LNCAP (cell line): ENCODE measurements around the gene RAPGEF4.

Experiments used
- CTCF ChIP-seq: fragments of 450-650 bp; IDR thresholded peaks from 2 replicates; pipeline ENCODE4 v1.5.1; 2017; ENCODE audit warnings: mild to moderate bottlenecking

Gene RAPGEF4

GRCh38 chr2:172877826-172878225 lies 142.2 kb downstream of the RAPGEF4 start:
- no peak for TF ChIP-seq CTCF

- TF ChIP-seq CTCF = no peak
These were observed 142.6 kb downstream of the RAPGEF4 start for GRCh38 chr2:172878260-172878659.

- no peak for TF ChIP-seq CTCF
These were observed 148.7 kb downstream of the RAPGEF4 start for GRCh38 chr2:172884336-172884735.

GRCh38 chr2:172885996-172886395 lies 150.4 kb downstream of the RAPGEF4 start:
- no peak for TF ChIP-seq CTCF

GRCh38 chr2:172887280-172887679 lies 151.6 kb downstream of the RAPGEF4 start:
- no peak for TF ChIP-seq CTCF

- no peak for TF ChIP-seq CTCF
These were observed 153.3 kb downstream of the RAPGEF4 start for GRCh38 chr2:172888714-172889669.

- TF ChIP-seq CTCF = no peak
These were observed 154.3 kb downstream of the RAPGEF4 start for GRCh38 chr2:172889768-172890430.
